Breast epithelium (tissue), 4 donors: ENCODE results near the gene MRPL42. TPM values are rescaled to one million over a fixed set of nuclear protein-coding genes. Genes with fewer than 3 reads are reported as not detected.

ENCODE experiments used
- DNase-seq, 2 donors: peaks; one replicate each; pipeline ENCODE4 v3.0.0-alpha.2; 2019; ENCODE audit warnings: low spot score in 2 of 2
- H3K27ac ChIP-seq, 2 donors: fragments of 200-600 bp; sonication (generic) in 1 of 2; one replicate each; pipeline ENCODE4 v1.5.1; 2016 to 2019; ENCODE audit warnings: mild to moderate bottlenecking in 1 of 2
- H3K27me3 ChIP-seq, 2 donors: fragments of 200-600 bp; sonication (generic) in 1 of 2; one replicate each; pipeline versions ENCODE4 v1.5.1 to v1.6.0; 2017 to 2019; ENCODE audit warnings: control low read depth in 1 of 2, mild to moderate bottlenecking in 1 of 2
- H3K36me3 ChIP-seq: fragments of 200-600 bp; one replicate; pipeline ENCODE4 v1.5.1; 2019
- H3K4me1 ChIP-seq, 2 donors: fragments of 200-600 bp; sonication (generic); one replicate each; pipeline ENCODE4 v1.5.1; 2016 to 2019; ENCODE audit warnings: control low read depth in 1 of 2
- H3K4me3 ChIP-seq, 3 donors: fragments of 200-600 bp; sonication (generic); 1 replicate in 2 of 3; 2 replicates in 1 of 3; pipeline ENCODE4 v1.5.1; 2016 to 2019; ENCODE audit warnings: mild to moderate bottlenecking in 3 of 3, moderate library complexity in 2 of 3
- H3K9me3 ChIP-seq, 2 donors: fragments of 200-600 bp; sonication (generic) in 1 of 2; one replicate each; pipeline ENCODE4 v1.5.1; 2016 to 2019; ENCODE audit warnings: control low read depth in 1 of 2
- CTCF ChIP-seq, 3 donors: fragments of 450-650 bp; IDR thresholded peaks; one replicate each; pipeline ENCODE4 v1.5.1; 2016 to 2017; ENCODE audit warnings: antibody characterized with exemption in 3 of 3, mild to moderate bottlenecking in 3 of 3, moderate library complexity in 3 of 3
- POLR2A ChIP-seq: fragments of 450-650 bp; IDR thresholded peaks from one replicate; pipeline ENCODE4 v1.6.1; 2016; ENCODE audit warnings: antibody characterized with exemption, mild to moderate bottlenecking, moderate library complexity
- POLR2AphosphoS5 ChIP-seq, 3 donors: sonication (generic); formaldehyde crosslinking; IDR thresholded peaks; one replicate each; pipeline ENCODE4 v1.6.1; 2017; ENCODE audit warnings: antibody characterized with exemption in 3 of 3
- intact Hi-C: fragments of 100-400 bp; cut with DNase I; formaldehyde crosslinking; loops from one replicate; pipeline ENCODE4 v1.15.1; 2023; ENCODE audit warnings: low total_unique reads
- total RNA-seq, 3 donors: library from RNA; depleted of rRNA; stranded (reverse); fragments of >200 nt; gene quantifications; one replicate each; pipeline ENCODE4 v1.1.0, GENCODE V29; 2016

MRPL42 gene
- total RNA-seq, 3 donors from 2014 or later = 24.6 to 62.3 (median 41.0) TPM

- H3K27me3 ChIP-seq = no peaks in the 10 kb centered on the region
- H3K9me3 ChIP-seq = no peaks in the 10 kb centered on the region
- peaks cover 0 to 3% of the 10 kb centered on the region in 2 donors for H3K4me1 ChIP-seq
- DNase-seq = peak; percentile 95 to 98
- intact Hi-C loops = no loop called here
- peak; percentile 24 for TF ChIP-seq POLR2A
- TF ChIP-seq CTCF (IDR thresholded peaks at IDR 0.05) = no peak
- peak; percentile 59 to 86 (median 66) for TF ChIP-seq POLR2AphosphoS5 (IDR thresholded peaks at IDR 0.05)
- H3K4me3 ChIP-seq = peak within 1 kb of the TSS; percentile 87 to 99 (median 98)
- H3K27ac ChIP-seq = peak within 1 kb of the TSS; percentile 94 to 97
- H3K36me3 ChIP-seq = no peaks in the 10 kb centered on the region
Measured at GRCh38 chr12:93441617-93442410, 25.5 kb upstream of the MRPL42 start, which contains the start of gene UBE2N. TSS of gene UBE2N (minus strand) at chr12:93441947. CDS start at chr12:93441884, 63 bp downstream.

GRCh38 chr12:93442411-93443340 lies 24.6 kb upstream of the MRPL42 start:
- TF ChIP-seq POLR2AphosphoS5 (IDR thresholded peaks at IDR 0.05) (peak in 1 of 3 donors; percentile 5), CTCF (IDR thresholded peaks at IDR 0.05) (peak in 1 of 3 donors; percentile 22), POLR2A (no peak)
- peak overlapping the region; percentile 94 to 97 for H3K27ac ChIP-seq
- H3K27me3 ChIP-seq = no peaks in the 10 kb centered on the region
- no peak for DNase-seq
- H3K4me1 ChIP-seq = peaks cover 0 to 3% of the 10 kb centered on the region in 2 donors
- H3K4me3 ChIP-seq = peak overlapping the region; percentile 87 to 99 (median 98)
- intact Hi-C loops = no loop called here
- no peaks in the 10 kb centered on the region for H3K9me3 ChIP-seq
- no peaks in the 10 kb centered on the region for H3K36me3 ChIP-seq

GRCh38 chr12:93443576-93443975 lies 23.7 kb upstream of the MRPL42 start:
- no peaks in the 10 kb centered on the region for H3K9me3 ChIP-seq
- H3K27me3 ChIP-seq = no peaks in the 10 kb centered on the region
- H3K27ac ChIP-seq = no peak overlapping the region
- intact Hi-C loops = no loop called here
- peaks cover 0 to 3% of the 10 kb centered on the region in 2 donors for H3K4me1 ChIP-seq
- H3K4me3 ChIP-seq = no peak overlapping the region
- no peak for DNase-seq
- H3K36me3 ChIP-seq = no peaks in the 10 kb centered on the region
- TF ChIP-seq POLR2A (no peak), POLR2AphosphoS5 (IDR thresholded peaks at IDR 0.05) (no peak), CTCF (IDR thresholded peaks at IDR 0.05) (no peak)

- Histone ChIP-seq H3K27ac (no peak overlapping the region), H3K4me3 (no peak overlapping the region), H3K9me3 (no peaks in the 10 kb centered on the region), H3K4me1 (no peaks in the 10 kb centered on the region), H3K36me3 (no peaks in the 10 kb centered on the region), H3K27me3 (no peaks in the 10 kb centered on the region)
- intact Hi-C loops = no loop called here
- DNase-seq = no peak
- TF ChIP-seq CTCF (IDR thresholded peaks at IDR 0.05) (no peak), POLR2AphosphoS5 (IDR thresholded peaks at IDR 0.05) (no peak), POLR2A (no peak)
Measured at GRCh38 chr12:93447555-93448290, 19.6 kb upstream of the MRPL42 start.
